Measurements from ENCODE around the gene SLC38A2.
A peak's percentile ranks its signal among the peaks of the same experiment; 100 is the strongest.

The SLC38A2 gene

GRCh38 chr12:46374310-46374709 lies 1.7 kb upstream of the SLC38A2 start:
- no peak for DNase-seq (ENCODE audit: low spot score)

GRCh38 chr12:46373301-46374296 lies 1.0 kb upstream of the SLC38A2 start:
- peak; percentile 48 for DNase-seq (ENCODE audit: low spot score)

GRCh38 chr12:46371718-46372543 lies 642 bp downstream of the SLC38A2 start:
- DNase-seq (ENCODE audit: low spot score): peak; percentile 72

- DNase-seq (ENCODE audit: low spot score): peak; percentile 97
Measured at GRCh38 chr12:46370792-46371717, 1.5 kb downstream of the SLC38A2 start.

GRCh38 chr12:46370380-46370734 lies 2.2 kb downstream of the SLC38A2 start:
- no peak for DNase-seq (ENCODE audit: low spot score)

GRCh38 chr12:46369474-46370379 lies 2.8 kb downstream of the SLC38A2 start:
- no peak for DNase-seq (ENCODE audit: low spot score)

GRCh38 chr12:46369095-46369473 lies 3.5 kb downstream of the SLC38A2 start:
- DNase-seq (ENCODE audit: low spot score): no peak

DNA sequence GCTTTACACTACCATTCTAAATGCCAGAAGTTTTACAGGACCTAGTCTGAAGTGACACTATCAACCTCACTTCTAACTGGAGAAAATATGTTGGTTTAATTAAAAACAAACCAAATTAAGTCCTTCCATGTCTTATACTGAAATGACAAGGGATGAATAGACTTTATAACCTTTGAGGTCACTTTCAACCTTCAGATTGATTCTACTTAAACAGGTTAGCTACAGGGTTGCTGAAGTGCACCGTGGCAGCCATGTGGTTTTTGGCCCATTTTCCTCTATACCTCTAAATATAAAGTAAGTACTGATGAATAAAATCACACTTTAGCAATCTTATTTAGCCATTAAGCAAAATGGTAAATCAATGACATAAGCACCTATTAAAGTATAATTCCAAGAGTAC lies 3.9 kb downstream of the SLC38A2 start:
- DNase-seq (ENCODE audit: low spot score): no peak

- no peak for DNase-seq (ENCODE audit: low spot score)
Measured at GRCh38 chr12:46368138-46368537, 4.4 kb downstream of the SLC38A2 start.

DNA sequence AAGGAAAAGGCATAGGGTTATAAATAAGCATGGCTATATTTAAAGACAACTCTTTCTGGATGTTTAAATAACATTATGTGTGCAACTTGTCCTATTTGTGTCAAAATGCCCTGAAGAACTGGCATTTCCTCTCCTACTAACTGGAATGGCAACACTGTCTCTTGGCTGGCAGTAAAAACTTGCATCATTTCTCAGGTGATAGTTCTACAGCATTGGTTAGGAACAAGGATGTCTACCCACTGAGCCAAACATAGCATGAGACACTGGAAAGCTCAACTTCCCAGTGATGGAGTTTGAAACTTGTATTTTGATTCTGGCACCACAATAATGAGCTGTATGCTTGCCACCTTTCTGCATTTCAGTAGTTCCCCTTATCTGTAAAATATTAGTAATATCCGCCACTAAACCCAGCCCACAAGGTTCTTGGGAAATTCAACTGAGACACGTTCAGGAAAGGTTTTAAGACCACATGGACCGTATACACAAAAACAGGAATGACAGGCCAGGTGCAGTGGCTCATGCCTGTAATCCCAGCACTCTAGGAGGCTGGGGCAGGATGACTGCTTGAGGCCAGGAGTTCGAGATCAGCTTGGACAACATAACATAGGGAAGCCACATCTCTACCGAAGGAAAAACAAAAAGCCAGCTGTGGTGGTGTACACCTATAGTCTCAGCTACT lies 5.1 kb downstream of the SLC38A2 start:
- no peak for DNase-seq (ENCODE audit: low spot score)

GRCh38 chr12:46366771-46367170 lies 5.8 kb downstream of the SLC38A2 start:
- no peak for DNase-seq (ENCODE audit: low spot score)

DNA sequence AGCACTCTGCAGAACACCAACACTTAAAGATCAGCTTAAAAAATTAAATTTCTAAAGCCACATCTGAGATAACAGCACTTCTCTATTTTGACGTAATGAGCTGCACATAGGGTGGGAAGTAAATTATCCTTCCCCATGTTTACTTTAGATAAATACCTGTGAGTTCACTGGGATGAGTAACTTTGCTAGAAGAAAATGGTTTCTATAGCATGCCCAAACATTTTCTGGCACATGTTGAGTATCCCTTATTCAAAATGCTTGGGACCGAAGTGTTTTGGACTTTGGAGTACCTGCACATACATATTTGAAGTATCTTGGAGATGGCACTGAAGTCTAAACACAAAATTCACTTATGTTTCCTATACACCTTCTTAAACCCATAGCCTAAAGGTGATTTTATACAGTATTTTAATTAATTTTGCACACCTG lies 6.6 kb downstream of the SLC38A2 start:
- no peak for DNase-seq (ENCODE audit: low spot score)

- no peak for DNase-seq (ENCODE audit: low spot score)
Measured at GRCh38 chr12:46364777-46365580, 7.6 kb downstream of the SLC38A2 start.

DNA sequence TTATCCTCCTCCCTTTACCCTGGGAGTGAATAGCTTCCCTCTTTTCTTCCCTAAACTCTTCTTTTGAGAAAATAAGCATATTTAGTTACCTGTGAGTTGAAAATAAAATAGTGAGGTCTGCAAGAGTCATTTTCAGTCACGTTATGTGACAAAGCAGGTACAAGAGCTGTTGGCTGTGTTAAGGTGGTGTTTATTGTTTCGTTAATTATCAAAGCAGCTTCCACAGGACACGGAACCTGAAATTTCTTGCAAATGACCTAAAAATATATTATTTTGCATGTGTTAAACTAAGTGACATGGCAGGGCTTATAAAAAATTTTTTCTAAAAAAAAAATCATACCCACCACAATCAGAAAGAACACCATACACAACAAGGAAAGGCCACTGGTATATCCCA lies 8.3 kb downstream of the SLC38A2 start:
- no peak for DNase-seq (ENCODE audit: low spot score)

GRCh38 chr12:46363582-46364299 lies 8.8 kb downstream of the SLC38A2 start:
- no peak for DNase-seq (ENCODE audit: low spot score)

GRCh38 chr12:46362895-46363581 lies 9.5 kb downstream of the SLC38A2 start:
- no peak for DNase-seq (ENCODE audit: low spot score)

DNA sequence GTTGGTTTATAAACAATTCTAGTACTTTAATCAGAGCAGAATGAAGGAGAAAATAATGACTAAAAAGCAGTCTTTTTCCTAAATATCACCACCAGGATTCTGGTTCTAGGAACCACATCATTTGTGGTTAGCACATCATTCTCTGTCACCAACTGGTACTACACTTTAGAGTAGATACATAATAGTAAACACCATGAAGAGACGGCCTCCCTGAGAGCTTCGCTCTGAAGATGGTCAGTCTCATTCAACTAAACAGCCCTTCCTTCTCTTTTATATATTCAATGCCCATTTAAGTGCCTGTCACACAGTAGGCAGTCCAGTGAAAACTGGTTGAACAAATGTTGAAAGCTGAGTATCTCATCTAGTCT lies 10.9 kb downstream of the SLC38A2 start:
- no peak for DNase-seq (ENCODE audit: low spot score)

Measured in D341Med (cell line).